NCI-H1694 (cell line): Measurements from ENCODE around the gene SLC12A2.

Experiments used
- DNase-seq: peaks from one replicate; lab custom pipeline; 2025; lab: John Stamatoyannopoulos, UW

Gene SLC12A2

DNA sequence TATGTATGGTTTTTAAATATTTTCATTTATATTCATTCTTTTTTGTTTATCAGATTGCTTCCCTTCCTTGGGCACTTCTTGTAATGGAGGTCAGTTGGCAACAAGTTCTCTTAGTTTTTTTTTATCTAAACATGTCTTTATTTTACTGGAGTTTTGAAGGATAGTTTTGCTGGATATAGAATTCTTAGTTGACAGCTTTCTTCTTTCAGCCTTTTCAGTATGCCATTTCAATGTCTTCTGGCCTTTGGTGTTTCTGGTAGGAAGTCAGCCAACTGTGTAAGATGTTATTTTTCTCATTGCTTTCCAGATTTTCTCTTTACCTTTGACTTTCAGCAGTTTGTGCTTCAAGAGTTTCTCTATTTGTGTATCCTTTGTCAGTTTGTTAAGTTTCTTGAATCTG, 14.2 kb downstream of the SLC12A2 start:
- DNase-seq, result no peak

DNA sequence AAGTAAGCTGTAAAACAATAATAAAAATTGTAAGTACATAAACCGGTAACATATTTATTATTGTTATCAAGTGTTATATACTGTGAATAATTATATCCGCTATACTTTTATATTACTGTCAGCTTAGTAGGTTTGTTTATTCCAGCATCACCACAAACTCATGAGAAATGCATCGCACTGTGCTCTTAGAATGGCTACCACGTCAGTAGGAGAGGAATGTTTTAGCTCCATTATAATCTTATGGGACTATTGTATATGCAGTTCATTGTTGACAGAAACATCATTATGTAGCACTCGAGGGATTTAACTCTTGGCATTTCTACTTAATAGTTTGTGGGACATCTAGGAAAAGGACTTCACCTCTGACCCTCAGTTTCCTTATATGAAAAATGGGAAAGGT, 16.4 kb downstream of the SLC12A2 start:
- DNase-seq, result no peak

DNA sequence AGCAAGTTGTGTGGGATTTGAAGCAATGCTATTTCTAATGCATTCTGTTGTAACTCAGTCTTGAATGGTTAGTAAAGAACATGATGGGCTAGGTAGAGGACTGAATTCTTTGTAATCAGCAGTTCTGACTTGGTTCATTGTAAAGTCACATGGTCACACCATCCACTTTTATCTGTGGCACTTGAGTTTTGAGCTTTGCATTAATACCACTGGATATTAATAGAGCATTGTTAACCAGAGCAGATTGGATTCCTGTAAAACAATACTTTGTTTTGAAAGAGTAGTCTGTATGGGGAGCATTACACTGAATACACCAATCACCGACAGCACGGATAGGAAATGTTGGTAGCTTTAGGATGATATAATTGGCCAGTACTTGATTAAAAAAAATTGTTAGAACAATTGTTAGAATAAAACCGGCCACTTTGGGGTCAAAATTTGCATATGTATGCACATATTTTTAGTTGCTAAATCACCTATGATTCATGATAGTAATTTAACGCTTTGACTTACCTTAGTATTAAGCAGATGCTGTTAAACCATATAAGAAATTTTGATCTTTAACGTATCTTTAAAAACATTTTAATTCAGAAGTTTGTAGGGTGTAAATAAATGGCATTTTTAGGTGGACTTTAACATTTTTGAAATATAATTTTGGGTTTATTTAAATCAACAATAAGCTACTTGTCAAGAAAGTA, 17.4 kb downstream of the SLC12A2 start:
- no peak for DNase-seq

GRCh38 chr5:128101676-128102075, 18.1 kb downstream of the SLC12A2 start:
- DNase-seq, result no peak

GRCh38 chr5:128105203-128105602, 21.6 kb downstream of the SLC12A2 start:
- DNase-seq, result no peak

GRCh38 chr5:128109138-128109537, 25.6 kb downstream of the SLC12A2 start:
- no peak for DNase-seq

GRCh38 chr5:128109766-128110165, 26.2 kb downstream of the SLC12A2 start:
- no peak for DNase-seq

GRCh38 chr5:128111818-128112448, 28.4 kb downstream of the SLC12A2 start:
- DNase-seq, result no peak

DNA sequence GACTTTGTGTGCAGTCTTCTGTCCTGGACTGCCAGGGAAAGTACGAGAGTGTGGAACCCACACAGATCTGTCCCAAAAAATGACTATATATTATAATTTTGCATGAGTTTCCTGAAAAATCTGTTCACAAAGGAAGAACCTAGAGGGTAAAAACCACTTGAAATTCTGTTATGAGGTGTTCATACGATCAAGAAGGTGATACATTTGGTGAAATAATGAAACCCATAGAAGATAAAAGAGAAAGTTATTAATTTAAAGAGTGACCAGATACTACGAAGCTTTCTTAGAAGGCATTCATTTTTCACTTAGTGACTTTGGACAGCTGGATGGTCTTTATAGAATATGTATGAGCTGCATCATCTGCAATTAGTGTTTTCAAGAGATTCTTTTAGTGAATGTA, 32.9 kb downstream of the SLC12A2 start:
- no peak for DNase-seq

- no peak for DNase-seq
Observed at GRCh38 chr5:128118214-128118613, 34.6 kb downstream of the SLC12A2 start.

DNA sequence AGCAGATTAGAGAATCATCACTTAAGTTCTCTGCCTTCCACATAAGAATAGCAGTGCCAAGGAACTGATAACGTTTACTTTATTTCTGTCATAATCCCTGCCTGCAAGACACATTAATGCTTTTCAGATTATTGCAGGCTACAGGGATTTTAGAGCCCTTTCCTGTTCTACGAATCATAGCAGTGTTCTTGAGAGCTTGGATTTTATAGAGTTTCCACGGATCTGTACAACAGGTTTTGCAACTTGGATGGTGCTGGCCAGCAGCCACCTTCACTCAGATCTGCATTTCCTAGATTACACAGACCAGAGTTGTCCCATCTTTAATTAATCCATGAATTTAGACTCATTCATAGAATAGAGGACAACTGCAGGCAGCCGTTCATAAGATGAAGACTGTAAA, 38.1 kb downstream of the SLC12A2 start:
- no peak for DNase-seq

DNA sequence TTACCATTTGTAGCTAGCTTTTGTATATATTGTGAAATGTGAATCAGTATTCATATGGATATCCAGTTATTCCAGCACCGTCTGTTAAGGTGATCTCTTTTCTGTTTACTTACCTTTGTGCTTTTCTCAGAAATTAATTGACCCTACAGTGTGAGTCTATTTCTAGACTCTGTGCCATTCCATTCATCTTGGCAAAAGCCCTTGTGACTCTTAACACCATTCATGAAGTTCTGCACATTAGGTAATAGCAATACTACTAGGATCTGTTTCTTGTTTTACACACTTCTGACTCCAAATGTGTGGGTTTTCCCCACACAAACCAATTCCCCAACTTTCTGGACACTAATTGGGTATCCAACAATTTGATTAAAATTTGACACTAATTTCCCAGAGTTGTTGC, 40.4 kb downstream of the SLC12A2 start:
- no peak for DNase-seq

DNA sequence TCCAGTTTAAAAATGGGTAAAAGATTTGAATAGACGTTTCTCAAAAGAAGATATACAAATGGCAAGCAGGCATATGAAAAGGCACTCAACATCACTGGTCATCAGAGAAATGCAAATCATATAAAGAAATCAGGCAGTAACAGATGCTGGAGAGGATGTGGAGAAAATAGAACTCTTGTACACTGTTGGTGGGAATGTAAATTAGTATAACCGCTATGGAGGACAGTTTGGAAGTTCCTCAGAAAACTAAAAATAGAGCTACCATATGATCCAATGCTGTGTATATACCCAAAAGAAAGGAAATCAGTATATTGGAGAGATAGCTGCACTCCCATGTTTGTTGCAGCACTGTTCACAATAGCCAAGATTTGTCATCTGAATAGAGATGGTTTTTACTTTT, 42.7 kb downstream of the SLC12A2 start:
- no peak for DNase-seq

DNA sequence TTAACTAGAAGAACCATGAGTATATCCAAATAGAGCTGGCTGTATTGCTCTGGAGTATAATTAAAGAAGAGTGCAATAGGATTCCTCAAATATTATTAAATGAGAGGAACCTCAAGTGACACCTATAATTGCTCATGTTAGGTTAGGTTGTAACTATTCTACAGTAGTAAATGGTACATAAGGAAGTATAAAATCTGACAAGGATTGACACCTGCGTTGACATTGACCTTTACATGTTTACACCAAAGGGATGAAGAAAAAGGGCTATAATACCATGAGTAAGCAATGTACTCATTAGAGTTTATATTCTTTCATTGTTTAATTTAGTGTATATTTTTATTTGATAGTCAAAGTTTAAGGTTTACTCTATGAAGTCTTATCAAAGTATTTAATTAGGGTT, 48.9 kb downstream of the SLC12A2 start:
- DNase-seq, result no peak

GRCh38 chr5:128135286-128135685, 51.7 kb downstream of the SLC12A2 start:
- DNase-seq, result no peak

DNA sequence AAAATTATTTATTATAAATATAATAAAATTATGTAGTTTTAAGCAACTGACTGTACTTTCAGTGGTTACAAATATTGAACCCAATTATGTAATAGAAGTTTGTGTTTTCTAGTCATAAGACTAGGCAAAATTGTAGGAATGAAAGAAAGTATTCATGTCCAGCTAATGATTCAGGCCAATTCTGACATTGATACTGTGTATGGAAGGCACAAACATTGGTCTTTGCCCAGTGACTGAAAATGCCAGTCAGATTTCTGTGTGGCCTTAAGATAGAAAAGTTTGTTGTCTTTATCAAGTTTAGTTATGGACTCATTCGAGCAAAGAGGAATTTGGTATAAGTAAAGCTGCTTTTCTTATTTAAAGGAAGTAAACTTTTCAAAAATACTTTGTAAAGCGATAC, 60.3 kb downstream of the SLC12A2 start:
- DNase-seq, result no peak

GRCh38 chr5:128144491-128144890, 60.9 kb downstream of the SLC12A2 start:
- no peak for DNase-seq

GRCh38 chr5:128146671-128147070, 63.1 kb downstream of the SLC12A2 start:
- DNase-seq, result no peak

- no peak for DNase-seq
Observed at GRCh38 chr5:128154943-128155342, 71.4 kb downstream of the SLC12A2 start.

- DNase-seq, result no peak
Observed at GRCh38 chr5:128155776-128156175, 72.2 kb downstream of the SLC12A2 start.

DNA sequence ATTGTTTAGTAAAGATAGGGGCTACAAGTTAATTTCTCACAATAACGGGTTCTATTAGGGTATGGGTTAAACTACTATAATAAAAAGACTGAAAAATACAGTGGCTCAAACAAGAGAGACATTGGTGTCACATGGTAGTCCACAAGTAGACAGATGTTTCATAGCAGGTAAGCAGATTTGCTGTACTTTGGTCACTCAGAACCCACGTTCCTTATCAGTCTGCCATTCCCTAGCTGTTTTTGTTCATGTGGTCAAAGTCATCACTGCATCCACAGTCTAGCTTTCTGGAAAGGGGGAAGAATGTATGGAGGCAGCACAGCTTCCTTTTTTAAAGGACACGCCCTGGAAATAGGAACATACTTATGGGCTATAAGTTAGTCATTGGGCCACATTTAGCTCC, 73.0 kb downstream of the SLC12A2 start:
- DNase-seq, result no peak

DNA sequence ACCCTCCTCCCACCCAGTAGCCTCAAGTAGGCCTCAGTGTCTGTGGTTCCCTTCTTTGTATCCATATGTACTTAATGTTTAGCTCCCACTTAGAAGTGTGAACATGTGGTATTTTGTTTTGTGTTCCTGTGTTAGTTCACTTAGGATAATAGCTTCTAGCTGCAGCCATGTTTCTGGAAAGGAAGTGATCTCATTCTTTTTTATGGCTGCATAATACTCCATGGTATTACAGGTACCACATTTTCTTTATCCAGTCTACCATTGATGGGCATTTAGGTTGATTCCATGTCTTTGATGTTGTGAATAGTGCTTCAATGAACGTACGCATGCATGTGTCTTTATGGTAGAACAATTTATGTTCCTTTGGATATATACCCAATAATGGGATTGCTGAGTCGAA, 74.8 kb downstream of the SLC12A2 start:
- DNase-seq, result no peak

- DNase-seq, result no peak
Observed at GRCh38 chr5:128163991-128164390, 80.4 kb downstream of the SLC12A2 start.

DNA sequence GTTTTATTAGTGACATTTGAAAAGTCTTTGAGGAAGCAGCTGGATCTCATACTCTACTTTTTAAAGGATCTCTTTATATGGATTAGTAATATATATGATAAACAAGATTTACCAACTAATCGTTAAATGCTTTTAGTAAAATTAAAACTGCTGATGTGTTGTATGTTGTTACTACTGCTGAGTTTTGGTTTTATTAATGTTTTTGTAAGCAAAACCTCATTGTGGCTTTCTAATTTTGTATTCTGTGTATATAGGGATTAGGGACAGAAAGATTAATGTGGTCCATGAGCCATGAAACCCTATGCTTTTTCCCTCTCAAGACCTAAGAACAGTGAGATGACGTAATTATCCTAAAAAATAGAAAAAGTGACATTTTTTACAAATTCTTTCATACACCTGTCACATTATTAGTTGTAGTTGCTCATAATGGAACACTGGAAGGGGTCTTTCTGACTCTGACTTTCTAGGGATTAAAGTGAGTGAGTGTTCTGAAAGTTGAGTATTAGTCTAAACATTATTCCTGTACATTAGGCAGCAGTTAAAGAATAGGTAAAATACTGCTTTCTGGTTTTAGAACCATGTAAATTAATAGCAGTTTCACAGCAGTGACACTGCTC, 85.9 kb downstream of the SLC12A2 start:
- DNase-seq, result no peak
